ENCODE measurements around the gene CHRNA3.

CHRNA3 gene

DNA sequence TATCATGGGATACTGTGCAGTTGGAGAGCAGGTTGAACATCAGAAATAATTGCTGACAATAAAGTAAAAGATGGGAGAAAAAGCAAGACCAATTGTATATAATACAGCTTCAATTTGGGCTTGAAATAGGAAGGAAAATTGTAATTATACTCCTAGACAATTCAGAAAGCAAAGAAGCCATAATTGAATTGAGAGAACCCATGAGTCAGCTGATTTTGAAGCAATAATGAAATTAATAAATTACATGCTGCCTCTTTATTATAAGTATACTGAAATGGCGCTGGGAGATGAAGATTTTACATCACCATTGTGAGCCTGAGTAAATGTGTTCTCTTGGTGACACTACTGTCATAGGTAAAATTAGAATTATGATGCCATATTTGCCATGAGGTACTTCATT lies 23.2 kb downstream of the CHRNA3 start:
- no peaks in the 10 kb centered on the region for H3K27me3 ChIP-seq (ENCODE audit: low read length)
- H3K4me3 ChIP-seq (ENCODE audit: insufficient read depth, low read length, poor library complexity, severe bottlenecking) = no peak overlapping the region
- H3K9me3 ChIP-seq (ENCODE audit: insufficient read depth, low read length) = no peaks in the 10 kb centered on the region
- TF ChIP-seq CTCF (IDR thresholded peaks at IDR 0.05; ENCODE audit: insufficient read depth, low read length, poor library complexity, severe bottlenecking) (no peak), EZH2phosphoT487 (conservative IDR thresholded peaks at IDR 0.05; ENCODE audit: low read length) (no peak)
- no peaks in the 10 kb centered on the region for H3K79me2 ChIP-seq (ENCODE audit: insufficient read depth, low read length)
- H3K4me2 ChIP-seq (ENCODE audit: low read depth, low read length, poor library complexity, severe bottlenecking) = no peak overlapping the region
- no peak overlapping the region for H3K27ac ChIP-seq (ENCODE audit: low read depth, low read length)
- H4K20me1 ChIP-seq (ENCODE audit: low read depth, low read length) = no peaks in the 10 kb centered on the region
- H3K9me2 ChIP-seq (replicated peaks; ENCODE audit: insufficient read depth, low read length) = no peaks in the 10 kb centered on the region
- H3F3A ChIP-seq (ENCODE audit: insufficient read depth) = no peaks in the 10 kb centered on the region
- H3K9ac ChIP-seq (ENCODE audit: low read length) = no peak overlapping the region
- H2AFZ ChIP-seq (ENCODE audit: low read depth, low read length, severe bottlenecking) = no peak overlapping the region
- H3K36me3 ChIP-seq (ENCODE audit: low read length) = no peaks in the 10 kb centered on the region

GRCh38 chr15:78574944-78575343 lies 45.9 kb downstream of the CHRNA3 start:
- no peaks in the 10 kb centered on the region for H3K27me3 ChIP-seq (ENCODE audit: low read length)
- H3K27ac ChIP-seq (ENCODE audit: low read depth, low read length) = no peak overlapping the region
- H2AFZ ChIP-seq (ENCODE audit: low read depth, low read length, severe bottlenecking) = no peak overlapping the region
- no peaks in the 10 kb centered on the region for H3K9me3 ChIP-seq (ENCODE audit: insufficient read depth, low read length)
- H3K9me2 ChIP-seq (replicated peaks; ENCODE audit: insufficient read depth, low read length) = no peaks in the 10 kb centered on the region
- H3K36me3 ChIP-seq (ENCODE audit: low read length) = no peaks in the 10 kb centered on the region
- H4K20me1 ChIP-seq (ENCODE audit: low read depth, low read length) = 0 out of 2 replicates have a peak, but pooled peaks cover 4% of the 10 kb centered on the region
- H3K4me3 ChIP-seq (ENCODE audit: insufficient read depth, low read length, poor library complexity, severe bottlenecking) = no peak overlapping the region
- H3F3A ChIP-seq (ENCODE audit: insufficient read depth) = no peaks in the 10 kb centered on the region
- no peak overlapping the region for H3K9ac ChIP-seq (ENCODE audit: low read length)
- no peaks in the 10 kb centered on the region for H3K79me2 ChIP-seq (ENCODE audit: insufficient read depth, low read length)
- TF ChIP-seq CTCF (IDR thresholded peaks at IDR 0.05; ENCODE audit: insufficient read depth, low read length, poor library complexity, severe bottlenecking) (no peak), EZH2phosphoT487 (conservative IDR thresholded peaks at IDR 0.05; ENCODE audit: low read length) (no peak)
- H3K4me2 ChIP-seq (ENCODE audit: low read depth, low read length, poor library complexity, severe bottlenecking) = no peak overlapping the region

- Histone ChIP-seq H2AFZ (ENCODE audit: low read depth, low read length, severe bottlenecking) (no peak overlapping the region), H3K4me2 (ENCODE audit: low read depth, low read length, poor library complexity, severe bottlenecking) (no peak overlapping the region), H3K79me2 (ENCODE audit: insufficient read depth, low read length) (no peaks in the 10 kb centered on the region), H3K27ac (ENCODE audit: low read depth, low read length) (no peak overlapping the region), H3F3A (ENCODE audit: insufficient read depth) (no peaks in the 10 kb centered on the region), H3K9me3 (ENCODE audit: insufficient read depth, low read length) (no peaks in the 10 kb centered on the region), H4K20me1 (ENCODE audit: low read depth, low read length) (0 out of 2 replicates have a peak, but pooled peaks cover 4% of the 10 kb centered on the region), H3K4me3 (ENCODE audit: insufficient read depth, low read length, poor library complexity, severe bottlenecking) (no peak overlapping the region), H3K27me3 (ENCODE audit: low read length) (no peaks in the 10 kb centered on the region), H3K9me2 (replicated peaks; ENCODE audit: insufficient read depth, low read length) (no peaks in the 10 kb centered on the region), H3K36me3 (ENCODE audit: low read length) (no peaks in the 10 kb centered on the region), H3K9ac (ENCODE audit: low read length) (no peak overlapping the region)
- TF ChIP-seq EZH2phosphoT487 (conservative IDR thresholded peaks at IDR 0.05; ENCODE audit: low read length) (no peak), CTCF (IDR thresholded peaks at IDR 0.05; ENCODE audit: insufficient read depth, low read length, poor library complexity, severe bottlenecking) (no peak)
Observed at GRCh38 chr15:78573416-78573815, 47.4 kb downstream of the CHRNA3 start.
